NK-92 (cell line): Measurements from ENCODE around the gene TPST1.
"Not testable (repeated sequence)": the region's sequence is repeated elsewhere in the genome, so short reads cannot be mapped to it uniquely, and the experiment has no call there.

ENCODE experiments used
- DNase-seq: peaks from one replicate; lab custom pipeline; 2025; ENCODE audit not compliant: unreplicated experiment; lab: John Stamatoyannopoulos, UW

TPST1 gene

GRCh38 chr7:66376264-66376945 lies 171.3 kb downstream of the TPST1 start:
- no peak for DNase-seq

GRCh38 chr7:66377045-66377444 lies 171.9 kb downstream of the TPST1 start:
- no peak for DNase-seq

- DNase-seq = no peak
Observed at GRCh38 chr7:66377714-66378113, 172.6 kb downstream of the TPST1 start.

GRCh38 chr7:66379542-66380160 lies 174.5 kb downstream of the TPST1 start:
- DNase-seq = no peak

GRCh38 chr7:66380272-66380888 lies 175.2 kb downstream of the TPST1 start:
- DNase-seq = no peak

GRCh38 chr7:66382182-66382923 lies 177.2 kb downstream of the TPST1 start:
- not testable (repeated sequence) for DNase-seq

- DNase-seq = not testable (repeated sequence)
Observed at GRCh38 chr7:66385191-66385905, 180.2 kb downstream of the TPST1 start.

GRCh38 chr7:66395128-66395571 lies 190.0 kb downstream of the TPST1 start:
- DNase-seq = not testable (repeated sequence)

GRCh38 chr7:66396052-66396451 lies 190.9 kb downstream of the TPST1 start:
- not testable (repeated sequence) for DNase-seq

GRCh38 chr7:66398841-66399240 lies 193.7 kb downstream of the TPST1 start:
- DNase-seq = not testable (repeated sequence)

- DNase-seq = no peak
Observed at GRCh38 chr7:66399566-66399965, 194.4 kb downstream of the TPST1 start.

GRCh38 chr7:66400400-66400799 lies 195.3 kb downstream of the TPST1 start:
- DNase-seq = no peak

GRCh38 chr7:66401126-66401525 lies 196.0 kb downstream of the TPST1 start:
- DNase-seq = not testable (repeated sequence)

- not testable (repeated sequence) for DNase-seq
Observed at GRCh38 chr7:66401932-66402331, 196.8 kb downstream of the TPST1 start.

- DNase-seq = no peak
Observed at GRCh38 chr7:66403564-66403963, 198.4 kb downstream of the TPST1 start.

GRCh38 chr7:66409493-66409892 lies 204.4 kb downstream of the TPST1 start:
- DNase-seq = no peak
